Measurements from ENCODE around the gene FARS2.

- TF ChIP-seq CTCF (IDR thresholded peaks at IDR 0.05) (no peak), POLR2A (IDR thresholded peaks at IDR 0.05) (no peak), EP300 (IDR thresholded peaks at IDR 0.05) (no peak)
Observed at GRCh38 chr6:5455142-5455541, 193.8 kb downstream of the FARS2 start.
